HG02610 (cell line): ENCODE data around the gene HCK.
"Not testable (repeated sequence)": the region's sequence is repeated elsewhere in the genome, so short reads cannot be mapped to it uniquely, and the experiment has no call there.

ENCODE experiments used
- ATAC-seq: cut with Tn5 transposase; IDR thresholded peaks from one replicate; pipeline ENCODE4 v1.9.1; 2021; ENCODE audit warnings: mild to moderate bottlenecking, moderate library complexity; ENCODE audit not compliant: unreplicated experiment

HCK gene

GRCh38 chr20:32089637-32090362 is 37.8 kb downstream of the HCK start:
- no peak for ATAC-seq

- no peak for ATAC-seq
Measured at GRCh38 chr20:32091888-32092346, 39.9 kb downstream of the HCK start.

GRCh38 chr20:32098786-32099185 is 46.7 kb downstream of the HCK start:
- ATAC-seq = no peak

GRCh38 chr20:32108814-32109391 is 56.9 kb downstream of the HCK start:
- ATAC-seq = no peak

GRCh38 chr20:32109392-32110172 is 57.5 kb downstream of the HCK start, which contains the start of gene TM9SF4:
Gene TM9SF4 (plus strand): TSS chr20:32109714. CDS start chr20:32109741, 27 bp downstream.
- ATAC-seq = peak; percentile 75

- peak; percentile 11 for ATAC-seq
Measured at GRCh38 chr20:32110173-32110704, 58.2 kb downstream of the HCK start.

- ATAC-seq = no peak
Measured at GRCh38 chr20:32110727-32111126, 58.7 kb downstream of the HCK start.

GRCh38 chr20:32111156-32111686 is 59.2 kb downstream of the HCK start:
- ATAC-seq = no peak

GRCh38 chr20:32111753-32112152 is 59.7 kb downstream of the HCK start:
- ATAC-seq = no peak

- ATAC-seq = no peak
Measured at GRCh38 chr20:32112841-32113240, 60.8 kb downstream of the HCK start.

- ATAC-seq = no peak
Measured at GRCh38 chr20:32113591-32114260, 61.7 kb downstream of the HCK start.

- no peak for ATAC-seq
Measured at GRCh38 chr20:32114305-32114960, 62.4 kb downstream of the HCK start.

GRCh38 chr20:32115211-32115767 is 63.2 kb downstream of the HCK start:
- ATAC-seq = no peak

GRCh38 chr20:32116079-32116521 is 64.1 kb downstream of the HCK start:
- ATAC-seq = no peak

- not testable (repeated sequence) for ATAC-seq
Measured at GRCh38 chr20:32116796-32117195, 64.8 kb downstream of the HCK start.

- not testable (repeated sequence) for ATAC-seq
Measured at GRCh38 chr20:32118427-32118826, 66.4 kb downstream of the HCK start.

GRCh38 chr20:32119734-32120133 is 67.7 kb downstream of the HCK start:
- no peak for ATAC-seq

- not testable (repeated sequence) for ATAC-seq
Measured at GRCh38 chr20:32121908-32122307, 69.9 kb downstream of the HCK start.

GRCh38 chr20:32123088-32123487 is 71.0 kb downstream of the HCK start:
- no peak for ATAC-seq
